GM19397 (cell line): ENCODE measurements around the gene BMPER.
"Not testable (repeated sequence)": the region's sequence is repeated elsewhere in the genome, so short reads cannot be mapped to it uniquely, and the experiment has no call there.

Experiments used
- ATAC-seq: cut with Tn5 transposase; IDR thresholded peaks from one replicate; pipeline ENCODE4 v1.9.1; 2021; ENCODE audit warnings: mild to moderate bottlenecking, moderate library complexity; ENCODE audit not compliant: unreplicated experiment

The BMPER gene

GRCh38 chr7:34163956-34164355, 258.6 kb downstream of the BMPER start:
- no peak for ATAC-seq

- no peak for ATAC-seq
Measured at GRCh38 chr7:34165466-34165865, 260.1 kb downstream of the BMPER start.

DNA sequence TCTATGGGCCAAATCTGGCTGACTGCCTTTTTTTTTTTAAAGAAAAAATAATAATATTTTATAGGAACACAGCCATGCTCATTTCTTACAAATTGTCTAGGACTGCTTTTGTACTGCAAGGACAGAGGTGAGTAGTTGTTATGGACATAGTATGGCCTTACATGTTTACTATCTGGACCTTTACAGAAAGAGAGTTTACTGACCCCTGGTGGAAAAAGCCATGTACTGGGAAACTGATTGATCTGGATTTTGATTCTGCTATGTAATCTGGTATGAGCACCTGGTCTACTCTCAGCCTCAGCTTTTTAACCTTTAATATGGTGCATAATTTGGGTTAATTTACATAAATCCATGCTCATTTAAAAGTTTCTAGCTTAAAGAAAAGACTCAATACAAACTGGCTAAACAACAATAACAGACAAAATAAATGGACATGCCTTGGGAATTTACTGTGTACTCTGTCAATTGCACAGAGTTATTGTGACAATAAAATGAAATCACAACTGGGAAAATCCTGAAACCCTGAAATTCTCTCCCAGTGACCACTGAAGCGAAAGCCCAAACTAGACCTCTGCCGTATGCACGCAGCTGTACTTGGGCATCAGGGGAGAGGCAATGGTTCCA, 260.7 kb downstream of the BMPER start:
- ATAC-seq: no peak

DNA sequence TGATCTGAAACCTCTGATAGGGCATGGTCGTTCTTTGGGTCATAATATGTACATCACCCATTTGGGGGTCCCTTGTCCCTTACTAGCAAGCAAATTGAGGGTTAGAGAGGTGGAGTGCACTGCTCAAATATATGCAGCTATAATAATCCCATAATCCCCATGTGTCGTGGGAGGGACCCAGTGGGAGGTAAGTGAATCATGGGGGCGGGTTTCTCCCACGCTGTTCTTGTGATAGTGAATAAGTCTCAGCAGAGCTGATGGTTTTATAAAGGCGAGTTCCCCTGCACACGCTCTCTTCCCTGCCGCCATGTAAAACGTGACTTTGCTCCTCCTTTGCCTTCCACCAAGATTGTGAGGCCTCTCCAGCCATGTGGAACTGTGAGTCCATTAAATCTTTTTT, 262.7 kb downstream of the BMPER start:
- no peak for ATAC-seq

DNA sequence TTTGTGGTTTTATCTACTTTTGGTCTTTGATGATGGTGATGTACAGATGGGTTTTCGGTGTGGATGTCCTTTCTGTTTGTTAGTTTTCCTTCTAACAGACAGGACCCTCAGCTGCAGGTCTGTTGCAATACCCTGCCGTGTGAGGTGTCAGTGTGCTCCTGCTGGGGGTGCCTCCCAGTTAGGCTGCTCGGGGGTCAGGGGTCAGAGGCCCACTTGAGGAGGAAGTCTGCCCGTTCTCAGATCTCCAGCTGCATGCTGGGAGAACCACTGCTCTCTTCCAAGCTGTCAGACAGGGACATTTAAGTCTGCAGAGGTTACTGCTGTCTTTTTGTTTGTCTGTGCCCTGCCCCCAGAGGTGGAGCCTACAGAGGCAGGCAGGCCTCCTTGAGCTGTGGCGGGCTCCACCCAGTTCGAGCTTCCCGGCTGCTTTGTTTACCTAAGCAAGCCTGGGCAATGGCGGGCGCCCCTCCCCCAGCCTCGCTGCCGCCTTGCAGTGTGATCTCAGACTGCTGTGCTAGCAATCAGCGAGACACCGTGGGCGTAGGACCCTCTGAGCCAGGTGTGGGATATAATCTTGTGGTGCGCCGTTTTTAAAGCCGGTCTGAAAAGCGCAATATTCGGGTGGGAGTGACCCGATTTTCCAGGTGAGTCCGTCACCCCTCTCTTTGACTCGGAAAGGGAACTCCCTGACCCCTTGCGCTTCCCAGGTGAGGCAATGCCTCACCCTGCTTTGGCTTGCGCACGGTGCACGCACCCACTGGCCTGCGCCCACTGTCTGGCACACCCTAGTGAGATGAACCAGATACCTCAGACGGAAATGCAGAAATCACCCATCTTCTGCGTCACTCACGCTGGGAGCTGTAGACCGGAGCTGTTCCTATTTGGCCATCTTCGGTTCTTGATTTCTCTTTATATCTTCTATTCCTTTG, 269.6 kb downstream of the BMPER start:
- not testable (repeated sequence) for ATAC-seq

- no peak for ATAC-seq
Measured at GRCh38 chr7:34175837-34176236, 270.5 kb downstream of the BMPER start.

DNA sequence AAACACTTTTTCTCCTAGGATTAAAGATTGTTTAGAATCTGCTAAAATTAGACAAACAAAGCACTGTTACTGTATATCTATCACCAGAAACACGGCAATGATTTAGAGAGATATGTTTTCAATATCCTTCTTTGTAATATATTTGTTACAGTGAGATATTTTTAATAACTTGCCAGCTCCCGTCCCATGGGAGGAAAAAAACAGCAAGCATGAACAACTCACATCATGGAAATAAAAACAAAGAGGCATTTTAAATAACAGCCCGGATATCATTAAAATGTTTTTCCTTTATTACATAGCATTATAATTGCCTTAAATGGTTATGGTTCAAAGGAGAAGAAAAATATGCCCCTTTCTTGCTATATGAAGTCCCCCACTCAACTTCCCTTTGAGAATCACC, 272.1 kb downstream of the BMPER start:
- ATAC-seq: no peak

DNA sequence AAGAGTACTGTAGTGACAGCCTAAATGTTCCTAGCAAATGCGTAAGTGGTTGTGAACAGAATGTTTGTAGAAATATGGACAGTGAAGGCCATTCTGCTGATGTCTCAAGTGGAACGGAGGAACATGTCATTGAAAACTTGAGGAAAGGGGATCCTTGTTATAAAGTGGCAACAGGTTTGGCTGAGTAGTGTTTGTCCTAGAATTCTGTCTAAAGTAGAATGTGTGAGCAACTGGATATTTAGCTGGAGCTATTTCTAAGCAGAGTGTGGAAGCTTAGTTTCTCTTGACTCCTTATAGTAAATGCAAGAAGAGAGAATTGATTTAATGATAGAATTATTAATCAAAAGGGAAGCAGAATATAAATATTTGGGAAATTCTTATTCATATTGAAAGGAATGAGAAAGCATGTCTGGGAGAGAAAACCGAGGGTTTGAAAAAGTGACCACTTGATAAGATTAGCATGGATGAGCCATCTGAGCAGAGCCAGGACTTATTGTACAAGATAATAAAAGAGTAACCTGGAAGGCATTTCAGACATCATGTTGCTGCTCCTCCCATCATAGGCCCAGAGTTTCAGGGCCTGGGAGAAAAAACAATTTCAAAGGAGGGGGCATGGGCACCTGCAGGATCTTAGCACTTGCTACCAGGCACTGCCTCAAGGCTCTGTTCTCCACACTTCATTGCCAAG, 276.1 kb downstream of the BMPER start:
- ATAC-seq: no peak

DNA sequence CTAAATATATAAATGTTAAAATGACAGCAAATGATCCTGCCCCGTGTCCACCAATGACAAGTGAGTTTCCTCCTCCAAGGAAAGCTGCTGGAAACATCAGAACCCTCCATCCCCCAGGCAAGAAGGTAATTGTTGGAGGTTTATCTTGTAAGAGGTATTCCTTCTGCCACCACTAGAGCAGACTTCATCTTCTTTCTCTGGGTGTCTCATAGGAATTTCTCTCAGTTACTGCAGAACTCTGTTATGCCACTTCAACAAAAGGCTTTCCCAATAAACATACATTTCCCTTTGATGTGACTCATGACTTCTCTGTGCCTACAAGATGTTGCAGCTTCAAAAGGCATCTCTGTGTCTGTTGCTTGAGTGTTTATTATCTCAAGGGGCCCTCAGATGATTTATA, 279.1 kb downstream of the BMPER start:
- ATAC-seq: no peak

DNA sequence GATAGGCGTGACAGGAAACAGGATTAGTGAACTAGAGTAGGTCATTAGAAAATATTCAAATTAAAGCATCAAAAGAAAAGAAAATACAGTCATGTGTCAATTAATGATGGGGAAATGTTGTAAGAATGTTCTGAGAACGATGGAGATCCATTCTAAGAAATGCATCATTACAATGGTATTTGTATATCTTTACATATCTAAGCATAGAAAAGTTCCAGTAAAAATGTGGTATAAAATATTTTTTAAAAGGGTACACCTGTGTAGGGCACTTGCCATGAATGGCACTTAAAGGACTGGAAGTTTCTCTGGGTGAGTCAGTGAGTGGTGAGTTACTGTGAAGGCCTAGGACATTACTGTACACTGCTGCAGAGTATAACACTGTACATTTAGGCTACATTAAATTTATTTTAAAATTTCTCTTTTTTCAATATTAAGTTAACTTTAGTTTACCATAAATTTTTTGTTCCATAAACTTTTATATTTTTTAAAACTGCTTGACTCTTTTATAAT, 282.5 kb downstream of the BMPER start:
- ATAC-seq: no peak

DNA sequence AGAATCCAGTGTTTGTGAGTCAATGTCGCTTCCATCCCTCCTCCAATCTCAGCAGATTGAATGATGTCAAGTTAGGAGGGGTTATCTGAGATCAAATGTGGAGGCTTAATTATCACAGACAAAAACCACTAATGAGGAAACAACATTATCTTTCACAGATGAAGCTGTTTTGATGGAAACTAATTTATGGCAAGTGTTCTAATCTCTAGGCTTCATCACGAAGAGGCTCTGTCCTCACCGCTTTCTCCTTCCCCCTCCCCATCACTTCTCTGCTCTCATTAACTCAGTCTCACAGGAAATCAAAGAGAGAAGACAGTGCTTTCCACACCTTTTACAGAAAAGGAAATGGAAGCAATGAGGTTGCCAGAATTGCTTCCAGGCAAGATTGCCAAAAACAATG, 283.7 kb downstream of the BMPER start:
- no peak for ATAC-seq

- no peak for ATAC-seq
Measured at GRCh38 chr7:34190299-34190698, 285.0 kb downstream of the BMPER start.

GRCh38 chr7:34191162-34191561, 285.8 kb downstream of the BMPER start:
- no peak for ATAC-seq

GRCh38 chr7:34191771-34192479, 286.6 kb downstream of the BMPER start:
- ATAC-seq: no peak

GRCh38 chr7:34192906-34193305, 287.6 kb downstream of the BMPER start:
- no peak for ATAC-seq

GRCh38 chr7:34198231-34198641, 292.9 kb downstream of the BMPER start:
- no peak for ATAC-seq
